ENCODE results near the gene MACROH2A2. TPM values are rescaled to one million over a fixed set of nuclear protein-coding genes. Genes with fewer than 3 reads are reported as not detected.

MACROH2A2 gene
- total and polyA plus RNA-seq, 9 donors: 18.5 to 33.7 (median 26.0) TPM

- no peak for DNase-seq
- H3K4me1 ChIP-seq (ENCODE audit: control insufficient read depth, insufficient read depth, low read length): peaks cover 6% of the 10 kb centered on the region
- H3K27ac ChIP-seq (ENCODE audit: low read length): no peak overlapping the region
- WGBS (ENCODE audit: insufficient coverage): 97% methylated on average over 3 of the region's 8 CpGs
- H3K36me3 ChIP-seq (ENCODE audit: control insufficient read depth, insufficient read depth, low read length): peaks cover 44% of the 10 kb centered on the region
- no peaks in the 10 kb centered on the region for H3K9me3 ChIP-seq (replicated peaks; ENCODE audit: control insufficient read depth, low read depth, low read length)
- H3K4me3 ChIP-seq (ENCODE audit: low read length): no peak overlapping the region
- H3K27me3 ChIP-seq (ENCODE audit: control insufficient read depth, insufficient read depth, low read length): no peaks in the 10 kb centered on the region
Measured at GRCh38 chr10:70112071-70112470, 59.4 kb downstream of the MACROH2A2 start.

- WGBS (ENCODE audit: insufficient coverage): 91% methylated on average over 14 of the region's 15 CpGs
- H3K4me3 ChIP-seq (ENCODE audit: low read length): no peak overlapping the region
- no peaks in the 10 kb centered on the region for H3K9me3 ChIP-seq (replicated peaks; ENCODE audit: control insufficient read depth, low read depth, low read length)
- DNase-seq: no peak
- no peaks in the 10 kb centered on the region for H3K27me3 ChIP-seq (ENCODE audit: control insufficient read depth, insufficient read depth, low read length)
- H3K36me3 ChIP-seq (ENCODE audit: control insufficient read depth, insufficient read depth, low read length): peaks cover 32% of the 10 kb centered on the region
- no peaks in the 10 kb centered on the region for H3K4me1 ChIP-seq (ENCODE audit: control insufficient read depth, insufficient read depth, low read length)
- H3K27ac ChIP-seq (ENCODE audit: low read length): no peak overlapping the region
Measured at GRCh38 chr10:70114902-70115301, 62.3 kb downstream of the MACROH2A2 start.

- WGBS (ENCODE audit: insufficient coverage): 48% methylated on average over 7 of the region's 12 CpGs
- DNase-seq: peak; percentile 36
- Histone ChIP-seq H3K9me3 (replicated peaks; ENCODE audit: control insufficient read depth, low read depth, low read length) (no peaks in the 10 kb centered on the region), H3K27ac (ENCODE audit: low read length) (no peak overlapping the region), H3K27me3 (ENCODE audit: control insufficient read depth, insufficient read depth, low read length) (no peaks in the 10 kb centered on the region), H3K4me3 (ENCODE audit: low read length) (no peak overlapping the region), H3K4me1 (ENCODE audit: control insufficient read depth, insufficient read depth, low read length) (no peaks in the 10 kb centered on the region), H3K36me3 (ENCODE audit: control insufficient read depth, insufficient read depth, low read length) (peaks cover 29% of the 10 kb centered on the region)
Measured at GRCh38 chr10:70115948-70116682, 63.5 kb downstream of the MACROH2A2 start.

- peaks cover 21% of the 10 kb centered on the region for H3K36me3 ChIP-seq (ENCODE audit: control insufficient read depth, insufficient read depth, low read length)
- WGBS (ENCODE audit: insufficient coverage): no CpG with 5 or more reads among the region's 10 CpGs
- no peak overlapping the region for H3K4me3 ChIP-seq (ENCODE audit: low read length)
- no peaks in the 10 kb centered on the region for H3K9me3 ChIP-seq (replicated peaks; ENCODE audit: control insufficient read depth, low read depth, low read length)
- no peaks in the 10 kb centered on the region for H3K4me1 ChIP-seq (ENCODE audit: control insufficient read depth, insufficient read depth, low read length)
- DNase-seq: no peak
- no peak overlapping the region for H3K27ac ChIP-seq (ENCODE audit: low read length)
- H3K27me3 ChIP-seq (ENCODE audit: control insufficient read depth, insufficient read depth, low read length): no peaks in the 10 kb centered on the region
Measured at GRCh38 chr10:70117646-70118045, 65.0 kb downstream of the MACROH2A2 start.

- WGBS (ENCODE audit: insufficient coverage): no CpG with 5 or more reads among the region's 3 CpGs
- peaks cover 18% of the 10 kb centered on the region for H3K36me3 ChIP-seq (ENCODE audit: control insufficient read depth, insufficient read depth, low read length)
Measured at GRCh38 chr10:70118196-70118595, 65.5 kb downstream of the MACROH2A2 start.

GRCh38 chr10:70119197-70119596 is 66.6 kb downstream of the MACROH2A2 start:
- WGBS (ENCODE audit: insufficient coverage): 100% methylated on average over 1 of the region's 7 CpGs
- Histone ChIP-seq H3K36me3 (ENCODE audit: control insufficient read depth, insufficient read depth, low read length) (peaks cover 10% of the 10 kb centered on the region), H3K27ac (ENCODE audit: low read length) (no peak overlapping the region), H3K27me3 (ENCODE audit: control insufficient read depth, insufficient read depth, low read length) (no peaks in the 10 kb centered on the region), H3K9me3 (replicated peaks; ENCODE audit: control insufficient read depth, low read depth, low read length) (no peaks in the 10 kb centered on the region), H3K4me1 (ENCODE audit: control insufficient read depth, insufficient read depth, low read length) (no peaks in the 10 kb centered on the region), H3K4me3 (ENCODE audit: low read length) (no peak overlapping the region)
- DNase-seq: no peak

More at GRCh38 chr10:70118196-70118595, 65.5 kb downstream of the MACROH2A2 start:
- H3K27ac ChIP-seq (ENCODE audit: low read length): no peak overlapping the region
- no peaks in the 10 kb centered on the region for H3K4me1 ChIP-seq (ENCODE audit: control insufficient read depth, insufficient read depth, low read length)
- no peak for DNase-seq
- H3K4me3 ChIP-seq (ENCODE audit: low read length): no peak overlapping the region
- no peaks in the 10 kb centered on the region for H3K9me3 ChIP-seq (replicated peaks; ENCODE audit: control insufficient read depth, low read depth, low read length)
- H3K27me3 ChIP-seq (ENCODE audit: control insufficient read depth, insufficient read depth, low read length): no peaks in the 10 kb centered on the region

- no peak for DNase-seq
- Histone ChIP-seq H3K27me3 (ENCODE audit: control insufficient read depth, insufficient read depth, low read length) (no peaks in the 10 kb centered on the region), H3K36me3 (ENCODE audit: control insufficient read depth, insufficient read depth, low read length) (peaks cover 8% of the 10 kb centered on the region), H3K9me3 (replicated peaks; ENCODE audit: control insufficient read depth, low read depth, low read length) (no peaks in the 10 kb centered on the region), H3K27ac (ENCODE audit: low read length) (no peak overlapping the region), H3K4me3 (ENCODE audit: low read length) (no peak overlapping the region), H3K4me1 (ENCODE audit: control insufficient read depth, insufficient read depth, low read length) (no peaks in the 10 kb centered on the region)
- WGBS (ENCODE audit: insufficient coverage): 84% methylated on average over 7 of the region's 8 CpGs
Measured at GRCh38 chr10:70119623-70120022, 67.0 kb downstream of the MACROH2A2 start.

GRCh38 chr10:70120417-70120816 is 67.8 kb downstream of the MACROH2A2 start:
- Histone ChIP-seq H3K4me1 (ENCODE audit: control insufficient read depth, insufficient read depth, low read length) (no peaks in the 10 kb centered on the region), H3K36me3 (ENCODE audit: control insufficient read depth, insufficient read depth, low read length) (peaks cover 4% of the 10 kb centered on the region), H3K27ac (ENCODE audit: low read length) (no peak overlapping the region), H3K27me3 (ENCODE audit: control insufficient read depth, insufficient read depth, low read length) (no peaks in the 10 kb centered on the region), H3K9me3 (replicated peaks; ENCODE audit: control insufficient read depth, low read depth, low read length) (no peaks in the 10 kb centered on the region), H3K4me3 (ENCODE audit: low read length) (no peak overlapping the region)
- 73% methylated on average over 3 of the region's 6 CpGs for WGBS (ENCODE audit: insufficient coverage)
- DNase-seq: no peak

GRCh38 chr10:70121281-70121949 is 68.8 kb downstream of the MACROH2A2 start:
- H3K36me3 ChIP-seq (ENCODE audit: control insufficient read depth, insufficient read depth, low read length): peaks cover 4% of the 10 kb centered on the region
- WGBS (ENCODE audit: insufficient coverage): 100% methylated on average over 3 of the region's 11 CpGs
- no peak for DNase-seq

GRCh38 chr10:70122742-70123141 is 70.1 kb downstream of the MACROH2A2 start:
- Histone ChIP-seq H3K27ac (ENCODE audit: low read length) (no peak overlapping the region), H3K36me3 (ENCODE audit: control insufficient read depth, insufficient read depth, low read length) (peaks cover 4% of the 10 kb centered on the region), H3K4me3 (ENCODE audit: low read length) (no peak overlapping the region), H3K27me3 (ENCODE audit: control insufficient read depth, insufficient read depth, low read length) (no peaks in the 10 kb centered on the region), H3K4me1 (ENCODE audit: control insufficient read depth, insufficient read depth, low read length) (no peaks in the 10 kb centered on the region), H3K9me3 (replicated peaks; ENCODE audit: control insufficient read depth, low read depth, low read length) (no peaks in the 10 kb centered on the region)
- no peak for DNase-seq
- 100% methylated on average over 1 of the region's 5 CpGs for WGBS (ENCODE audit: insufficient coverage)

More at GRCh38 chr10:70121281-70121949, 68.8 kb downstream of the MACROH2A2 start:
- H3K27ac ChIP-seq (ENCODE audit: low read length): no peak overlapping the region
- no peaks in the 10 kb centered on the region for H3K4me1 ChIP-seq (ENCODE audit: control insufficient read depth, insufficient read depth, low read length)
- no peaks in the 10 kb centered on the region for H3K9me3 ChIP-seq (replicated peaks; ENCODE audit: control insufficient read depth, low read depth, low read length)
- no peak overlapping the region for H3K4me3 ChIP-seq (ENCODE audit: low read length)
- H3K27me3 ChIP-seq (ENCODE audit: control insufficient read depth, insufficient read depth, low read length): no peaks in the 10 kb centered on the region

All from muscle of leg (tissue), 11 donors.